Anterior cingulate cortex (tissue), 58 donors: ENCODE data around the gene FAF2.
"Not testable (repeated sequence)": the region's sequence is repeated elsewhere in the genome, so short reads cannot be mapped to it uniquely, and the experiment has no call there.

Experiments
- DNase-seq, 58 donors: peaks; one replicate each; lab custom pipeline; 2025; lab: John Stamatoyannopoulos, UW

FAF2 gene

DNA sequence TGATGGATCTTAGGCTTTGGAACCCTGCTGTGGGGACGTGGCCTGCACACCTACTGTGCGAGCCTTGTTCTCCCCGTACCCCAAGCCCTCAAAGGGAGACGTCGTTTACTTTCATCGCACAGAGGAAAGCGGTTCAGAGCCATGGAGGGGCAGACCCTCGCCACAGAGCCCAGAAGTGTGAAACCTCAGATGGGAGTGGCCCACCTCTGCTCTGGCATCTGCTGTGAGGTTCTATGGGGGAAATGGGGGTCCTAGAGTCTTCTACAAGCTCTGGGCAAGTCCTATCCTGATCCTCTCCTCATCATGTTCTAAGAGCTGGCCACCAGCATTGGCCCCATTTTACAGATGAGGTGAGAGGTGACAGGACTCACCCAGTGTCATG lies 92.8 kb downstream of the FAF2 start:
- no peak for DNase-seq

DNA sequence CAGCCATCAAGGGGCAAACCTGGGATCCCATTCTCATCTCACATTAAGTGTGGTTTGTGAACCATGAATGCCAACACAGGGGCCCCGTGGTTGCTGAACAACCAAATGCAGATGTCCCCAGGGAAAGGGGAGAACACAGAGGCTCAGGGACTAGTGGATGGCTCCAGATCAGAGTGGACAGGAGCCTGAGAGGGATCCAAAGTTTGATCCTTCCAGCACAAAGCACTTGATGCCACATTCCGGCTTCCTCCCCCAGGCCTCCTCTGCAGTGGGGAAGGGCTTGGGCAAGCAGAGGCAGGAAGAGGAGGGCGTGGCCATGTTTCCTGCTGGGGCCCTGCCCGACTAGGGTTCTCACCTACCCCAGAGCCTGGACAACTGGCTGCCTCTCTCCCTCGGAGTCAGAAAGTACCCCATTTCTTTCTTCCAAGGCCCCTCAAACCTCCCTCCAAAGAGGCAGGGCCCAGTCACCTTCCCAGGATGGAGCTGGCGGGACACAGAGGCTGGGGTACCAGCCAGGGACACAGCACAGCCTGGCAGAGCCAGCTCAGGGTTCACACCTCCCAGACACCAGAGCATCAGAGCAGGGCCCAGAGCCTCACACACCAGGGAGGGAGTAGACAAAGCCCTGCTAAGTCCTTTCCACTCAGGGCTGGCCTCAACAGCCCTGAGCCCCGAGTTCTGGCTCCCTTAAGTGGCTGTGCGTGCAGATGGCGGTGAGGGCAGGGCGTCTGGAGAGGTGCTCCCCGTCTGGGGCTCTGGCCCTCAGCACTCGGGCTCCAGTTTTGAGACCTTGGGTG lies 93.4 kb downstream of the FAF2 start:
- no peak for DNase-seq

DNA sequence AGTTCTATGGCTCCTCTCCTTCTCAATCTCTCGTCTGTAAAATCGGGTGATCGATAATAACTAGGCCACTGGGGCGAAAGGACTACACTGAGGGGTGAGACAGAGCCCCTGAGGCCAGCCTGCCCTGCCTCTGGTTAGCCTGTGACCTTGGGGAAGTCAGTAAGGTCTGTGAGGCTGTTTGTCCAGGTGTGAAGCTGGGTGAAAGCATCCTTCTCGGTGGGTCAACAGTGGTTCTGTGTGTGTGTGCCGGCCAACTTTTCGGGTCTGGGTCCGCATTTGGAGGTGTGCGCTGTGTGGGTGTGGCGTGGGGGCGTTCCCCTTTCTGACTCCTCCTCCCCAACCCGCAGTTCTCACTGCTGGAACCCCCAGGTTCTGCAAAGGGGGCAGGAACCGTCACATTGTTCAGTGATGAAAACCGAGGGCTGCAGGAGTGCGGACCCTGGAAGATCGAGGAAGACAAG lies 94.0 kb downstream of the FAF2 start:
- DNase-seq, result peak in 1 of 58 donors; percentile 28

DNA sequence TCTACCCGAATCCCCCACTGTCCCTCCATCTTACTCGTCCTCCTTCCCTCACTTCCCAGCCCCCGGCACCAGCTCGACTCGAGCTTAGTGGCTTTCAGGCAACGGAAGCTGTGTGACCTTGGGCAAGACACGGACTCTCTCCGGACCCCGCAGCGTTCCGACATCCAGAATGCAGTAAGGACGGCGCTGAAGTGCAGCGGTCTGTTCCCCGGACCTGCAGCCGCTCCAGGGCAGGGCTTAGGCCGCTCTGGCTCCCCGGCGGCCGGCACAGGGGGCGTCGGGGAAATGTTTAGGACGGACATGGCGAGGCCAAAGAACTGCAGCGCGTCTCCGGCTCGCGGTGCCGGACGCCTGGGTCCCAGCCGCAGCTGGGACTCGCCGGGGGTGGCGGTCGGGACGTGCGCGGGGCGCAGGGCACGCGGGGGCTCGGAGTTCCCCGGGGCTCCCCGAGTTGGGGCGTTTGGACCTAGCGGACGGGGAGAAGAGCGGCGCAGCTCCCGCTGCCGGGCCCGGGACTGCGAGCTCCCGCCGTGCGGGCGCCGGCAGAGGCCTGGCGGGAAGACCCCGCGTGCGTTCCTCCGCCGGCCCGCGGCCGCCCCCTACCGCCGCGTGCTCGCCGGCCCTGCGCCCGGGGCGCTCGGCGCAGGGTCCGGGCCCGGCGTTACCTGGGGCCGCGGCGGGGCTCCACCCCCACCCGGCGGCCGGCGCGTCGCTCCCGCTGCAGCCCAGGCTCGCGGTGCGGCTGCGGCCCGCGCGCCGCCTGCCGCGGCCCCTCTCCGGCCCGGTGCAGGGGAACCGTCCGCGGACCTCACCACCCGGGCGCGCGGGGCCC lies 94.6 kb downstream of the FAF2 start:
- DNase-seq, result peak in 1 of 58 donors; percentile 21

DNA sequence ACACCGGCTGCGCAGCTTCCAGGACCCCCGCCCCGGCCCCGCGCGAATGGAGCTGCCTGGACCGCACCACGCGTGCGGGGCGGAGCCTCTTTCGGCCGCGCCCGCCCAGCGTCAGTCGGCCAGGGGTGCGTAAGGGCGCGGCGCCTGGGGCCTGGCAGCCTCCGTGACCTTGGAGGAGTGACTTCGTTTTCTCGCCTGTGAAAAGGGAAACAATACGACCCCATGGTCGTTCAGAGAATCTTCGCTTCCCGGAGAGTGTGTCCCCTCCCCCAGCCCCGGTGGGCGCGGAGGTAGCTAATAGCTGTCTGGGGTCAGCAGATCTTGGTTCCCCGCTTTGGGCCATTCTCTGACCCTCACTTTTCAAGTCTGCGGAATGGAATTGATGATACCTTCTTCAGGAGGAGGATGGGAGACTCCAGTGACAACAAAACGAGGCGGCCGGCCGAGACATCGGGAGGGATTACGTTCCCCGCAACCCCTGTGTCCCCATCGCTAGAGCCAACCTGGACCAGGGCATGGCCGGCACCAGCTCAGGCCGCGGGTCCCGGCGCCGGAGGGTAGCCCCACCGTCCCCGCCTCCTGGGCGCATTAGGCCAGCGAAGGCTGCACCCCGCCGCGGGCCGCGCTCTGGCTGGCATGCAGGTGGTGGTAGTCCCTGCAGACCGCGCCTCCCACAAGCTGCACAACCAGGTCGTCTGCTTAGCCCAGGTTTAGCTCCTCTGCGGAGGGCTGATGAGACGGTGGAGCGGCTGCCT lies 95.4 kb downstream of the FAF2 start:
- peak in 44 of 58 donors; percentile 21 to 79 (median 43) for DNase-seq

DNA sequence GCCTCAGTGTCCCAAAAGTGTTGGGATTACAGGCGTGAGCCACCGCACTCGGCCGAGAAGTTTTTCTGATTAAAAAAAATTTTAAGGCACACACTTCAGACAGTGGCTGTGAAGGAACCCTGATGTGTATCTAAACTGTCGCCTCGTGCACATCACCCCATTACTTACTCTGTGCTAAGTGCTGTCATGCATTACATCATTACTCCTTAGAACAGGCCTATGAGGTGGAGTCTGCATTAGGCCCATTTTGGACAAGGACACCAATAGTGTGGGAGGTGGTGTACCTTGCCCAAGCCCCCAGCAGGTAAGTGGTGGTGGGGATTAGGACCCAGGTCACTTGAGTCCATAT lies 97.2 kb downstream of the FAF2 start:
- DNase-seq, result no peak

DNA sequence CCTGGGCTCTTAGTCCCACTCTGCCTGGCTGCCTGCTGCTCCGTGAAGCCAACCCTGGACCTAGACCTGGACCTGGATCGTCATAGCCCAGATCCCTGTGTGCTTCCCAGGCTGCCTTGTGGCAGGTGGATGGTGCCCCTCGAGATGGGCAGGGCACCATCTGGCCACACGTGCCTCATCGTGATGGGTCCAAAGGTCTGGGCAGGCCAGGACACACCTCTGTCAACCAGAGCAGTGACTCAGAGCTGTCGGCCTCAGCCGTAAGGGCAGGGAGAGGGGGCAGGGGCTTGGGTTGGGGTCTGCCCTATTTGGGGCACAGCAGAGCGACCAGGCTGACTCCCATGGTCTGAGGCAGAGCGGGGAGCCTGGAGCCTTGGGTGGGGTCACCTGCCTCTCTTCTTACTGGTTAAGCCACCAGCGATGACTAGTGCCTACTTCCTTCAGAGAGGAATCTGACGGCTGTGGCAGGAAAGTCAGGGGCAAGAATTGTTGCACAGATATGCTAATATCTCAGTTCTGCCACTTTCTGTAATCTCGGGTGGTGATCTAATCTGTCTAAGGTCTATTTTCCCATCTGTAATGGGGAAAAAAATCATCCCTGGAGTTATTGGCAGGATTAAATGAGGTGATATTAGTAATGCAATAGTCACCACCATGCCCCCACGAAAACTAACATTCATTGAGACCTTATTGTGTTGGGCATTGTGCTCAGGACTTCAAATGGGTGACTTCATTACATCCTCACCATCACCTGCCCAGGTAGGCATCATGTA lies 97.7 kb downstream of the FAF2 start:
- DNase-seq, result no peak

DNA sequence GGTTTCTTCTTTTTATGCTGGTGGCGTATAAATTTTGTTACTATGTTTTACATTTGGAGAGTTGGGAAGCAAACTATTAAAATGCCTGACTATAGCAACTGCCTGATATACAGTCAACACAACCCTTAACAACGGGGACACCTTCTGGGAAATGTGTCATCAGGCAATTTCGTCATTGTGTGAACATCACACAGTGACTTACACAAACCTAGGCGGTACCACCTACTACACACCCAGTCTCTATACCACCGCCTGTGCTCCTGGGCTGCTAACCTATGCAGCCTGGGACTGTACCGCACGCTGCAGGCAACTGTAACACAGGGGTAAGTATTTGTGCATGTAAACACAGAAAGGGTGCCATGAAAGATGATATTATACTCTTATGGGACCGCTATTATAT lies 99.6 kb downstream of the FAF2 start:
- DNase-seq, result no peak

DNA sequence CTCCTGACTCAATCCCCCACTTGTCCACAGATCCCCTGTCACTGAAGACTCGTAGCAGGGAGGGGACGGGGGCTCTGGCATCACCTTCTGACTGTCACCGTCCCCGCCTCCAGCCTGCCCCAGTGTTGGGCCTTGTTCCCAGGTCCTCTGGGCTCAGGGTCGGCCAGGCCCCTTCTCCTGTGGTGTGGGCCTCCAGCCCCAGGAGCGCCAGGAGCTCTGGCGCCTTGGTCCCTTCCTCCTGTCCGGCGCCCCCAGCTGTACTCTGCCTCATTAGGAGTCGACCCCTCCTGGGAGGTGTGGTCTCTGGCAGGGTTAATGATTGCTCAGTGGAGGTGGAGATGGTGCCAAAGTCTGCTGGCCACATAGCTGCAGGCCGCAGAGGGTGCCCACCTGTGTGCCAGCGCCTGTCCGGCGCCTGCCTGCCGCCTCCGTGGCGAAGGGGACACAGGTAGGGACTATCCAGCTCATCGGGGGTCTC lies 100.8 kb downstream of the FAF2 start, which contains the start of gene CDHR2:
Gene CDHR2 (plus strand): TSS at position 376 of the 478 bp plus-strand sequence. CDS start 16,011 bp downstream, outside the sequence.
- DNase-seq, result no peak

DNA sequence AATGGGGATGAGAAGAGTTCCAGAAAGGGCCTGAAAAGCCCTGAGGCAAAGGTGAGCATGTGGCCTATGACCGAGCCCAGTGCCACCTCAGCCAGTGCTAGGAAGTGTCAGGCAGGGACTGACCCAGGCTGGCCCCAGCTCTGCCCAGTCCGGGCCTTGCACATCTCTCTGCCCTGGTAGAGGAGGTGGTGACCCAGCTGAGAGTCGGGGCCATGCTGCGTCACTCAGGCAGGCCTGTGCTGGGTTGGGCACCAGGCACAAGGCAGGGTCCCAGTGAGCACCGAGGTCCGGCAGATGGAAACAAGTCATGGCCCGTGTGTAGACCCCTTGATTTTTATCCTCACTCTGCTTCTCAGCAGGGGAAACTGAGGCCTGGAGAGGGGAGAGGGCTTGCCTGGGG lies 101.7 kb downstream of the FAF2 start:
- DNase-seq, result no peak

DNA sequence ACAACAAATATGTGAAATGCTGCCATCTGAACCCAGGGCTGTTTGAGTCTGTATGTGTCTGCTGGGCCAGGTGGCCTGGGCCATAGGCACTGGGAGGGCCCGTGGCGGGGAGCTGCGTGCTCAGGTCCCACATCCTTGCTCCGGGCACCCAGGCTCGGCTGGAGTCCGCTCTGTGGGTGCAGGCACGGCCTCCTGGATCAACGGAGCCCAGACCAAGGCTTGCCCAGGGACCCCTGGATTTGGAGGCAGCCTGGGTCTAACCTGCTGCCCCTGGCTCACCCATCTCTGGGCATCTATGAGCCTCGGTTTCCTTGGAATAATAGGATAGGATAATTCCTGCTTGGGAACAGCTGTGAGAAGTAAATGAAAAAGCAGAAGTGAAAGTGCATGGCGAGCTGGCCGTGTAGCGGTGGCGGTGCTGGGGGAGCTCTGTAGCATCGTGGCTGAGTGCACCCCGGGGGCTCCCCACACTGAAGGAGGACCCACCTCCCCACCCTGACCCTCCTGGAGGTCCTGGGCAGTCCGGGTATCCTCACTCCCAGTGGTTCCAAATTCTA lies 102.2 kb downstream of the FAF2 start:
- no peak for DNase-seq

DNA sequence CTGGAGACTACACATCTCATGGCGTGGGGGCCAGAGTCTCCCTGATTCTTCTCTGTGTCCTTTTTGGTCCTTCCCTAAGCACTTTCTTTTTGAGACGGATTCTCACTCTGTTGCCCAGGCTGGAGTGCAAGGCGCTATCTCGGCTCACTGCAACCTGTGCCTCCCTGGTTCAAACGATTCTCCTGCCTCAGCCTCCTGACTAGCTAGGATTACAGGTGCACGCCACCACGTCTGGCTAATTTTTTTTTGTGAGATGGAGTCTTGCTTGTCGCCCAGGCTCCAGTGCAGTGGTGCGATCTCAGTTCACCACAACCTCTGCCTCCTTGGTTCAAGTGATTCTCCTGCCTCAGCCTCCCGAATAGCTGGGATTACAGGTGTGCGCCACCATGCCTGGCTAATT lies 102.8 kb downstream of the FAF2 start:
- DNase-seq, result not testable (repeated sequence)

DNA sequence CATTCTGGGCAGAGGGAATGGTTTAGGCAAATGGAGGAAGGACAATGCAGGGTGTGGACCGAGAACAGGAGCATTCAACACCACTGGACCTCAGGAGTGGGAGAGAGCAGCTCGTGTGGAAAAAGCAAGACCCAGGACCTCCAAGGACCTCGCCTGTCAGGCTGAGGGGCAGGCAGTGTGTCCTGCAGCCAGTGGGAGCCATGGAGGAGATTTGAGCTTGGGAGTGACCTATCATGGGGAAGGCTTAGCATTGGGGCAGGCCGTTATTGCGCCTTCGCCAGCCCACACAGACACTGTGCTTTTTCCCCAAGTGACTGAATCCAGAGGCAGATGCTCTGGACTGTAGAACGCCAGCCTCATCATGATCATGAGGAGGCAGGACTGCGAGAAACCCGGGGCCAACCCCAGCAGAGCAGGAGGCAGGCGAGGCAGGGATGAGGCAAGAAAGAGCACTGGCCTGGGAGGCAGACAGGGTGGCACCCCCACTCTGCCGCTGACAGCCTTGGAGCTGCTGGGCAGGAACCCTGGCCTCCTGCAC lies 104.2 kb downstream of the FAF2 start:
- DNase-seq, result no peak

DNA sequence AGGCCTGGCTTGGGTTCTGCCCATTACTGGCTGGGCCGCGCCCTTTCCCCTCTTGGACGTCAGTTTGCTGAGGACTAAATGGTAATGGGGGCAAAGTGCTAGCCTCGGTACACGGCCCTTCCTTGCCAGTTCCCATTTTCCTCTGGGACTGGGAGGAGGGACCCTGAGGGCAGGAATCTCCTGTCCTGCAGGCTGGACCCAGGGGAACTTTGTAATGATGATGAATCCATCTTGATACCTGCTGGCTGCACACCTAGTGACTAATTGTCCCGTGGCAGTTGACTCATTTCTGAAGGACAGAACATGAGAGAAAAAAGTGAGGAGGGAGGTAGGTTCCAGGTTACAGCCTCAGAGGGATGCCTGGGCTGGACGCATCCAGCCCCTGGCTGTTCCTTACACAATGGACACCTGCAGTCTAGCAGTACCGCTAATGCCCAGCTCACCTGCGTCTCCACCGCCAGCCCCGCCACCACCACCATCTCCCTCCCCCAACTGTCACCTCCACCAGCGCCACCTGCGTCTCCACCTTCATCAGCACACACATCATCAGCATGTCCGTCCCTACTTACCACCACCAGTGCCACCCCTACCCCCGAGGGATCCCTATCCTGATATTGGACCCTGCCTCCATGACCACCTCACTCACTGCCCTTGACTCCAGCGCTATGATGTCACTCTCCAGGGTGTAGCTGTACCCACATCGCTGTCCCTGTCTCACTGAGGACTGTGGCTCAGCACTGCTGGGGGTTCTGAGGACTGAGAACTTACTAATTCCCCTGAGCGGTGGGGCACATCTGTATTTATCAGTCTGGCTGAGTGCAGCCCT lies 105.3 kb downstream of the FAF2 start:
- DNase-seq, result no peak

DNA sequence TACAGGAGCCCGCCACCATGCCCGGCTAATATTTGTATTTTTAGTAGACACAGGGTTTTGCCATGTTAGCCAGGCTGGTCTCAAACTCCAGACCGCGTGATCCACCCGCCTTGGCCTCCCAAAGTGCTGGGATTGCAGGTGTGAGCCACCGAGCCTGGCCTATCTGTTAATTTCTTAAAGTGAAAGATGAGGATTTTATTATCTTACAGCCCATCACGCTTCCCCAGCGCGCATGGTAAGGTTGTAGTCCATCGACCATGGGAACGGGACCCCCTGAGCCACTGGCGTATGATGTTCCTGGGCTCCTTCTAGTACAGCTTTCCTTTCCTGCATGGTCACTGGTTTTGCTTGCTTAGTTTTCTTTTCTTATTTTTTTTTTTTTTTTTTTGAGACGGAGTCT lies 109.7 kb downstream of the FAF2 start:
- DNase-seq, result no peak
